ENCODE measurements around the gene CPLANE1. TPM values are rescaled to one million over a fixed set of nuclear protein-coding genes. Genes with fewer than 3 reads are reported as not detected.

Gene CPLANE1
- polyA plus RNA-seq, 3 donors, result 28.7 to 38.5 (median 33.4) TPM

GRCh38 chr5:37071901-37072581, 177.1 kb downstream of the CPLANE1 start:
- no peak for DNase-seq

- no peak for DNase-seq
These were observed 177.7 kb downstream of the CPLANE1 start for GRCh38 chr5:37071487-37071886.

DNA sequence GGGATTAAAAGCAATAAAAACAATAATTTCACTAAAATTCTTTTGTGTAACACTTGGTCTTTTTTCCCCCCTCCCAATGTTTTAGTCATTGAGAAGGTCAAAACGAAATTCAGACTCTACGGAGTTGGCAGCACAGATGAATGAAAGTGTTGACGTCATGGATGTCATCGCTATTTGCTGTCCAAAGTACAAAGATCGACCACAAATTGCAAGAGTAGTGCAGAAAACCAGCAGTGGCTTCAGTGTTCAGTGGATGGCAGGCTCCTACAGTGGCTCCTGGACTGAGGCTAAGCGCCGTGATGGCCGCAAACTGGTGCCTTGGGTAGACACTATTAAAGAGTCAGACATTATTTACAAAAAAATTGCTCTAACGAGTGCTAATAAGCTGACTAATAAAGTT, 184.7 kb downstream of the CPLANE1 start:
- no peak for DNase-seq

DNA sequence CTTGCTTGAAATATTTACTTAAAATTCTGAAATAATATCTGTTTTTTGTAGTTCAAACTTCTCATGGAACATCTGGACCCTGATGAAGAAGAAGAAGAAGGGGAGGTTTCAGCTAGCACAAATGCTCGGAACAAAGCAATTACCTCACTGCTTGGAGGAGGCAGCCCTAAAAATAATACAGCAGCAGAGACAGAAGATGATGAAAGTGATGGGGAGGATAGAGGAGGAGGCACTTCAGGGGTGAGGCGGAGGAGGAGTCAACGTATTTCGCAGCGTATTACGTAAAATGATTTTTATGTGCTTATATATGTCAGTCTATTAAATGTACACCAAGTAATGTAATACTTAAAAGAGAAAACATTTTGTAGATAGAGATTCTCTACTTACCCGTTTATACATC, 185.4 kb downstream of the CPLANE1 start:
- no peak for DNase-seq

DNA sequence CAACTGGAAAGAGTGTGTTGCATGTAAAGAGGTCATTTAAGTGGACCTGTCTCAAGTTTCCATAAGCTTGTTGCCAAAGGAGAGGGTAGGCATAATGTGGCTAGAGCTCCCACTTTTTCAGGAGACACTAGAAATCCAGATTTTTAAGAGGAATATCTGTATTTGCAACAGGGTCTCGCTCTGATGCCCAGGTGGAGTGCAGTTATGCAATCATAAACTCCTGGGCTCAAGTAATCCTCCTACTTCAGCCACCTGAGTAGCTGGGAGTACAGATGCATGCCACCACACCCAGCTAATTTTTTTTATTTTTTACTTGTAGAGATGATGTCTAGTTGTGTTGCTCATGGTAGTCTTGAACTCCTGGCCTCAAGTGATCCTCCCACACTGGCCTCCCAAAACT, 189.1 kb downstream of the CPLANE1 start:
- DNase-seq, result no peak

DNA sequence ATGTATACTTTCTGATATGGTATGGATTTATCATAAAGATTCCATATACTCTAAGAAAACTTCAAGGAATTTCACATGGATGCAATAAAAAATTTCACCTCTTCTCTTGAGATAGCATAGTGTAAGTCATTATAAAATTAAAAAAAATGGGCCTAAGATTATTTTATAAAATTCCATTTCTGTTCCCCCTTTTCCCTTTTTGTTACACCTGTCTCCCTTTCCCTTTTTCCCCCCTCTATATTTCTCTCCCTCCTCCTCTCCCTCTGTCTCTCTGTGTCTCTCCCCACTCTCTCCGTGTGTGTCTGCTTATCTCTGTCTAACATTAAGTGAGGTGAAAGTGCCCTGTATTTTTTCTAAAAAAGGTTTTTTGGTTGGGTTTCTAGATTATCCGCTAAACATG, 192.4 kb downstream of the CPLANE1 start:
- DNase-seq, result no peak

Other genes starting within 250 kb of the CPLANE1 start
- 10 to 100 TPM; 23.9 to 30.1 (median 26.3) TPM for gene NUP155, start 121.7 kb upstream of the CPLANE1 start, polyA plus RNA-seq (ENCODE audit: insufficient read length in 3 of 3)
- 10 to 100 TPM; 45.6 to 54.3 (median 47.7) TPM for gene WDR70, start 129.9 kb upstream of the CPLANE1 start, polyA plus RNA-seq (ENCODE audit: insufficient read length in 3 of 3)